Activated CD8-positive, alpha-beta memory T cell treated with anti-CD3 and anti-CD28 coated beads, Interleukin-2, amount 10 ng/mL, durations not matched to agents 7 days and 5 days (primary cell): ENCODE data around the gene RAB19. TPM values are rescaled to one million over a fixed set of nuclear protein-coding genes. Genes with fewer than 3 reads are reported as not detected.

ENCODE experiments used
- ATAC-seq: fragments of 150-1000 bp; cut with Tn5 transposase; one replicate; pipeline ENCODE4 v1.10.0; 2021; ENCODE audit warnings: moderate library complexity
- CTCF ChIA-PET: fragments of 350-600 bp; sonication (Branson Sonifier 250); formaldehyde crosslinking; loops from one replicate; lab custom pipeline; 2021; ENCODE audit warnings: antibody characterized with exemption; lab: Charles Lee
- DNase-seq: peaks from one replicate; pipeline ENCODE4 v3.0.0-alpha.2; 2020
- H3K27ac Mint-ChIP-seq: one replicate; pipeline ENCODE4 v1.8.0; 2021; ENCODE audit warnings: mild to moderate bottlenecking, mixed read lengths
- H3K27me3 Mint-ChIP-seq: one replicate; pipeline ENCODE4 v1.8.0; 2021; ENCODE audit warnings: mixed read lengths
- H3K36me3 Mint-ChIP-seq: one replicate; pipeline ENCODE4 v1.8.0; 2021; ENCODE audit warnings: mild to moderate bottlenecking, mixed read lengths
- H3K4me1 Mint-ChIP-seq: one replicate; pipeline ENCODE4 v1.8.0; 2021; ENCODE audit warnings: mixed read lengths
- H3K4me3 Mint-ChIP-seq: one replicate; pipeline ENCODE4 v1.8.0; 2021; ENCODE audit warnings: mild to moderate bottlenecking, moderate library complexity, mixed read lengths
- H3K9me3 Mint-ChIP-seq: one replicate; pipeline ENCODE4 v1.8.0; 2022; ENCODE audit warnings: low read depth, mixed read lengths
- total RNA-seq, 2 experiments: library from RNA; stranded (reverse); gene quantifications; one replicate each; pipeline ENCODE4 v1.2.3, GENCODE V29; 2021

RAB19 gene
- total RNA-seq, 2 experiments from 2014 or later: 5.0 to 7.3 TPM

GRCh38 chr7:140476698-140477261 is 72.9 kb downstream of the RAB19 start:
- DNase-seq: no peak
- ATAC-seq: no peak
- CTCF ChIA-PET: interaction anchor here (0.7 to 4.1 kb wide), 24 partner anchors 10 to 554 kb away, joined by 3 to 33 read pairs (median 4); partner anchors contain the start of gene MRPS33
- H3K4me3 Mint-ChIP-seq: peak overlapping the region; percentile 86
- peaks cover 6% of the 10 kb centered on the region for H3K36me3 Mint-ChIP-seq
- peaks cover 3% of the 10 kb centered on the region for H3K27me3 Mint-ChIP-seq
- peaks cover 26% of the 10 kb centered on the region for H3K4me1 Mint-ChIP-seq
- H3K27ac Mint-ChIP-seq: peak overlapping the region; percentile 80
- H3K9me3 Mint-ChIP-seq: no peaks in the 10 kb centered on the region

Other genes starting within 250 kb of the RAB19 start
- 10 to 100 TPM in 1 of 2 experiments, 1 to 10 TPM in 1; 7.3 to 13.1 TPM for gene KDM7A, start 227.1 kb upstream of the RAB19 start, total RNA-seq
- 10 to 100 TPM; 27.0 to 35.3 TPM for gene SLC37A3, start 5.5 kb upstream of the RAB19 start, total RNA-seq
- gene MKRN1, start 75.4 kb downstream of the RAB19 start, total RNA-seq: 10 to 100 TPM; 64.2 to 75.5 TPM
- under 1 TPM in 1 of 2 experiments, not detected in 1; 0.32 TPM for gene DENND2A, start 236.8 kb downstream of the RAB19 start, total RNA-seq